ENCODE results near the gene USP31.

DNA sequence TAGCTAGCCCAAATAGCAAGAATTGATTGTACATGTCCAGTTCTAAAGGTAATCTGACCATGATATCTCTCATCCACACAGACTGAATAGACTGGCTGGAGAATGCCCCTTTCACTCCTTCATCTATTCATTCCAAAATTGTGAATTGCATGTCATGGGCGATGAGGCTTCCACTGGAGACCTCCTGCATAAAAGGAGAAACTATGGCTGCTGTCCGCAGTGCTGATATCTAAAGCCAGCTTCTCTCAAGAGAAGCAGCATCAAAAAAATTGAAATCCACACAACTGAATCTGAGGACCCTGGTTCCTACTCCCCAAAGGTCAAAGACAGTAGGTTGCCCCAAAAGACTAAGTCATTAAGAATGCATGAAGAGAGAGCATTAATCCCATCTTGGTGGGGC lies 25.4 kb upstream of the USP31 start:
- TF ChIP-seq, protein P1, sequence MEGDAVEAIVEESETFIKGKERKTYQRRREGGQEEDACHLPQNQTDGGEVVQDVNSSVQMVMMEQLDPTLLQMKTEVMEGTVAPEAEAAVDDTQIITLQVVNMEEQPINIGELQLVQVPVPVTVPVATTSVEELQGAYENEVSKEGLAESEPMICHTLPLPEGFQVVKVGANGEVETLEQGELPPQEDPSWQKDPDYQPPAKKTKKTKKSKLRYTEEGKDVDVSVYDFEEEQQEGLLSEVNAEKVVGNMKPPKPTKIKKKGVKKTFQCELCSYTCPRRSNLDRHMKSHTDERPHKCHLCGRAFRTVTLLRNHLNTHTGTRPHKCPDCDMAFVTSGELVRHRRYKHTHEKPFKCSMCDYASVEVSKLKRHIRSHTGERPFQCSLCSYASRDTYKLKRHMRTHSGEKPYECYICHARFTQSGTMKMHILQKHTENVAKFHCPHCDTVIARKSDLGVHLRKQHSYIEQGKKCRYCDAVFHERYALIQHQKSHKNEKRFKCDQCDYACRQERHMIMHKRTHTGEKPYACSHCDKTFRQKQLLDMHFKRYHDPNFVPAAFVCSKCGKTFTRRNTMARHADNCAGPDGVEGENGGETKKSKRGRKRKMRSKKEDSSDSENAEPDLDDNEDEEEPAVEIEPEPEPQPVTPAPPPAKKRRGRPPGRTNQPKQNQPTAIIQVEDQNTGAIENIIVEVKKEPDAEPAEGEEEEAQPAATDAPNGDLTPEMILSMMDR (IDR thresholded peaks at IDR 0.05): no peak
- TF ChIP-seq POLR2A (IDR thresholded peaks at IDR 0.05) (no peak), EP300 (IDR thresholded peaks at IDR 0.05) (no peak), POLR2AphosphoS5 (IDR thresholded peaks at IDR 0.05) (no peak)
